HG03521 (cell line): ENCODE data around the gene DNMT3L.

Experiments used
- ATAC-seq: cut with Tn5 transposase; IDR thresholded peaks from one replicate; pipeline ENCODE4 v1.9.1; 2021; ENCODE audit warnings: mild to moderate bottlenecking, moderate library complexity; ENCODE audit not compliant: unreplicated experiment

DNMT3L gene

GRCh38 chr21:44281801-44282200 is 20.1 kb upstream of the DNMT3L start:
- ATAC-seq, result no peak

- no peak for ATAC-seq
Observed at GRCh38 chr21:44279354-44280260, 17.9 kb upstream of the DNMT3L start.

- ATAC-seq, result no peak
Observed at GRCh38 chr21:44275041-44275440, 13.3 kb upstream of the DNMT3L start.

GRCh38 chr21:44273046-44273445 is 11.3 kb upstream of the DNMT3L start:
- ATAC-seq, result no peak

GRCh38 chr21:44272284-44272858 is 10.7 kb upstream of the DNMT3L start:
- no peak for ATAC-seq

GRCh38 chr21:44271558-44272283 is 10.0 kb upstream of the DNMT3L start:
- ATAC-seq, result no peak

GRCh38 chr21:44269090-44269489 is 7.4 kb upstream of the DNMT3L start:
- no peak for ATAC-seq

- no peak for ATAC-seq
Observed at GRCh38 chr21:44267655-44268142, 6.0 kb upstream of the DNMT3L start.

- ATAC-seq, result no peak
Observed at GRCh38 chr21:44265734-44266270, 4.1 kb upstream of the DNMT3L start.

- ATAC-seq, result no peak
Observed at GRCh38 chr21:44263768-44264167, 2.1 kb upstream of the DNMT3L start.

GRCh38 chr21:44263221-44263760 is 1.6 kb upstream of the DNMT3L start:
- ATAC-seq, result no peak

- no peak for ATAC-seq
Observed at GRCh38 chr21:44262338-44263056, 800 bp upstream of the DNMT3L start.

- ATAC-seq, result no peak
Observed at GRCh38 chr21:44260791-44261631, 686 bp downstream of the DNMT3L start.

GRCh38 chr21:44260066-44260465 is 1.6 kb downstream of the DNMT3L start:
- ATAC-seq, result no peak

- no peak for ATAC-seq
Observed at GRCh38 chr21:44259082-44259705, 2.5 kb downstream of the DNMT3L start.

GRCh38 chr21:44258056-44258725 is 3.5 kb downstream of the DNMT3L start:
- no peak for ATAC-seq

- no peak for ATAC-seq
Observed at GRCh38 chr21:44255511-44255981, 6.2 kb downstream of the DNMT3L start.
